Measurements from ENCODE around the gene RALB. TPM values are rescaled to one million over a fixed set of nuclear protein-coding genes. Genes with fewer than 3 reads are reported as not detected.

Gene RALB
- 33.5 and 57.7 TPM in 2 replicates for polyA plus RNA-seq

GRCh38 chr2:120252225-120253020, at the start of gene RALB:
Gene RALB, plus strand, starts transcription at chr2:120252852. Its CDS starts 25,813 bp downstream, at chr2:120278665.

GRCh38 chr2:120223034-120223912, 29.4 kb upstream of the RALB start, which contains the start of gene TMEM185B:
Gene TMEM185B, minus strand, starts transcription at chr2:120223400. Its CDS starts 424 bp downstream, at chr2:120222976.

Other genes starting within 250 kb of the RALB start
- gene EPB41L5, start 239.8 kb upstream of the RALB start, polyA plus RNA-seq, result 2.7 and 2.8 TPM in 2 replicates
- 6.7 and 8.1 TPM in 2 replicates for gene TMEM185B, start 29.5 kb upstream of the RALB start, polyA plus RNA-seq
- 5.3 and 8.0 TPM in 2 replicates for gene INHBB, start 93.3 kb downstream of the RALB start, polyA plus RNA-seq

Data from Purkinje cell (primary cell).